ENCODE data around the gene PWWP2B.

The PWWP2B gene

DNA sequence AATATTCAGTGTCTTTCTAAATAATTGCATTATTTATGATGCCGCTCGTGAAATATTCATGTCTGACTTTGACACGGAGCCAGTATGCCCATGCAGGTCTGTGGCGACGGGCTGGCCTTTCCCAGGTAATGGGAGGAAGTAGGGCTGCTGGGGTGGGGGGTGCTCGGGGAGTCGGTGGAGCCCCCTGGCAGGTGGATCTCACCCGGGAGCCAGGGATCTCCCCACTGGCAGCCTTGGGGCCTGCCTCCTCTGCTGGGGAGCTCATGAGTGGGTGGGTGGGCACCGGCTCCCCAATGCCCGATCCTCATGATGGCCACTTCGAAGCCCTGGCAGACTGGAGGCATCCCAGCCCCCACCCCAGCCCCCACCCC lies 52.8 kb downstream of the PWWP2B start:
- no peak for DNase-seq

GRCh38 chr10:132450466-132450824 lies 53.4 kb downstream of the PWWP2B start:
- no peak for DNase-seq

DNA sequence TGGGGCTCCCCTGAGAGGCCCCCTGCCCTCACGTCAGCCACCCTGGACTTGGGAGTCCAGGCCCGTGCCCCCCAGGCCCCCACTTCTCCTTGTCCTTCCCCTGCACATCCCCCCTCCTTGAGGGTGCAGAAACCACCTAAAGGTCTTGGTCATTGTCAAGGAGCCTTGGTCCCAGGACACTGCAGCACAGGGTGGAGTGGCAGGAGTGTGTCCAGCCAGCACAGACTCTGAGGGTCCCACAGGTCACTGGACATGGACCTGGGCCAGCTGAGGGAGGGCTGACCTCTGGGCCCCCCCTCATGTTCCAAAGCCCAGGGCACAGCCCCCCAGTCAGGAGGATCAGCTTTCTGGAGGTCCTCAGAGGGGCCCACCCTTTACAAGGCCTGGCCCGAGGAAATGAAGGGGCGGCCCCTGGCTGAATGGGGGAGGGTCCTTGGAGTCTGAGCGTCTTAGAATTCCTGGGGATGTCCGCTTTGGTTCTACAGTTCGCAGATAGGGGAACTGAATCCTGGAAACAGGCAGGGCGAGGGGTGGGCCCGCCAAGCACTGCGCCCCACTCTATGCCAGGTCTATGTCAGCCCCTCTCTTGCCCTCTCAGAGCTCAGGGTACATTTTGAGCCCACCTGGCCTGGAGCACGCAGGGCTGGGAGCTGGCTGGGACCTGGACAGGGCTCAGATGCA lies 54.0 kb downstream of the PWWP2B start:
- DNase-seq, result no peak

- DNase-seq, result no peak
Measured at GRCh38 chr10:132451506-132452215, 54.7 kb downstream of the PWWP2B start.

- DNase-seq, result no peak
Measured at GRCh38 chr10:132452216-132452650, 55.2 kb downstream of the PWWP2B start.

- peak; percentile 87 to 94 for DNase-seq
Measured at GRCh38 chr10:132452651-132453469, 55.9 kb downstream of the PWWP2B start.

GRCh38 chr10:132453470-132453861 lies 56.5 kb downstream of the PWWP2B start:
- DNase-seq, result no peak

DNA sequence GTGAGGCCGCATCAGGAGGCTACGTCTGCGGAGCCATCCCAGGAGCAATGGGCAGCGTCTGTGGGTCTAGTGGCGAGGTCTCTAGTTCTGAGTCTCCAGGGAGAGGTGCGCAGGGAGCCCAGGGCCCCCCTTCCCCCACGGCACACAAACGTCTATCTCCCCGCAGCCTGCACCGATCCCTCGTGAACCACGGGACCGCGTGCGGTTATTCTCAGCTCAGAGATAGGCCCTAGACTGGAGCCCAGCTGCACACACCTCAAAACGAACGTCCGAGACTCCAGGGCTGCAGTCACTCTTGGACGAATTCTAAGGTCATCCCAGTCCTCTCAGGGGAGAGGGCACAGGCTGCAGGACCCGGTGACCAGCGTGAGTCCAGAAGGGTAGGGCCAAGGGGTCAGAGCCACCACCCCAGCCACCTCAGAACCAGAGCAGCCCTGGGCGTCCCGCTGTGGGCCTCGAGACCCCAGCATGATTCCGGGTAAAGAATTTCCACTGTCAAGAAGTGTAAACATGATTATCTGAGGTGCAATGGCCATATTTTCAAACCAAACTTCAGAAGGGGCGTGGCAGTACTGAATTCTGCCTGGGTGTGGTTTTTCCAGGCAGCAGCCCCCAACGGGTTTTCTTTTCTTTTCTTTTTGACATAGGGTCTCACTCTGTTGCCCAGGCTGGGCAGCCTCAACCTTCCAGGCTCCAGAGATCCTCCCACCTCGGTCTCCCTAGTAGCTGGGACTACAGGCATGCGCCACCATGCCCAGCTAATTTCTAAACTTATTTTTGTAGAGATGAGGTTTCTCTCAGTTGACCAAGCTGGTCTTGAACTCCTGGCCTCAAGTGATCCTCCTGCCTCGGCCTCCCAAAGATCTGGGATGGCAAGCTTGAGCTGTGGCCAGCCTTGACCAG lies 57.5 kb downstream of the PWWP2B start:
- DNase-seq, result no peak

DNA sequence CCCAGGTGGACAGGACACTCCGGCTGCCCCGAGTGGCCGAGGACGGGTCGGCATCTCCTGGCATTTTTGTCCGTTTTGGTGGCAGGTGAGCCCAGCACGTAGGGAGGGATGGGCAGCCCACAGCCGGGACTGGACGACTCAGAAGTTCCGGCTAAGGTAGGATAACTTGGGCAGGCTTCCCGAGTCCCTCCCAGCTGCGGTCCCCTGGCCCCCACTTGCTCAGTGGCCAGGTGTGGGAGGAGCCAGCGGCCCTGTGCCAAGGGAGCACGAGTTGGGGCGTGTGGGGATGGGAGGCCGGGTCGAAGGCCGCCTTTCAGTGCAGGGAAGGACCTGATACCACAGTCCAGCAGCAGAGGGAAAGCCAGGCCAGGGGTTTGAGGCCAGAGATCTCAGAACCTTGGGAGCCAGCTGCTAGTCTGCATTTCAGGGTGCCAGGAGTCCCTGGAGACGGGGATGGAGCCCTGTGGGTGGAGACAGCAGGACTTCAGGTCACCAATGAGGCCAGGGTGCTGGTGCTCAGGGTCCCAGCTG lies 58.5 kb downstream of the PWWP2B start:
- no peak for DNase-seq

GRCh38 chr10:132455986-132456847 lies 59.2 kb downstream of the PWWP2B start:
- no peak for DNase-seq

GRCh38 chr10:132456881-132457280 lies 59.9 kb downstream of the PWWP2B start:
- DNase-seq, result no peak

- DNase-seq, result no peak
Measured at GRCh38 chr10:132457328-132458070, 60.5 kb downstream of the PWWP2B start.

- no peak for DNase-seq
Measured at GRCh38 chr10:132458071-132458585, 61.1 kb downstream of the PWWP2B start.

DNA sequence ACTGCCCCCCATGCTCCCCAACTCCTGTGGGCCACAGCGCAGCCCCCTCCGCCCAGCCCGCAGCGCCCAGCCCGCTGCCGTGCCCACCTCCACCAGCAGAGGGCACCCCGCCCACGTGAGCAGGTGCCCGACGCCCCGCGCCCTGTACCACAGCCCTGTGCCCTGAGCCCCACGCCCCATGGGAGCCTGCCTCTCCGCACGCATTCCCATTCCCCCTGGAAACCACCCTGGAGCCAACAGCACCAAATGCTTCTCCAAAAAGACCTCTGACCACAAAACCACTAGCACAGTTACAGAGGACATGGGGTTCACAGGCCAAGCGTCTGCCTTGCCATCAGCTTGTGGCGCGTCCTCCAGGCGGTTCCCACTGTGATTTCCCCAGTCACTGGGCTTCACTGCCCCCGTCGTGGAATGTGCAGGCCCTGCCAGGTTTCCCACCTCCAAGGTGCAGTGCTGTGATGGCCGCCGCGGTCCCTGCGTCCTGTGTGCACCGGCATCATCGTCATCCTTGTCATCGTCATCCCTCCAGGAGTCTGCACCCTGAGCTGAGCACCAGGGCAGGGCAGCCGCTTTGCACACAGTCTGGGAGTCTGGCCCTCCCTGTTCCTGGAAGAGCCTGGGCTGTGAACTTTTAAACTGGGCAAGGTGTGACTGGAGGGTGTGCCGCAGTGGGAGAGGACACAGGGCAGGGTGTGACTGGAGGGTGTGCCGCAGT lies 61.7 kb downstream of the PWWP2B start:
- peak; percentile 67 to 77 for DNase-seq

- no peak for DNase-seq
Measured at GRCh38 chr10:132459301-132460003, 62.5 kb downstream of the PWWP2B start.

DNA sequence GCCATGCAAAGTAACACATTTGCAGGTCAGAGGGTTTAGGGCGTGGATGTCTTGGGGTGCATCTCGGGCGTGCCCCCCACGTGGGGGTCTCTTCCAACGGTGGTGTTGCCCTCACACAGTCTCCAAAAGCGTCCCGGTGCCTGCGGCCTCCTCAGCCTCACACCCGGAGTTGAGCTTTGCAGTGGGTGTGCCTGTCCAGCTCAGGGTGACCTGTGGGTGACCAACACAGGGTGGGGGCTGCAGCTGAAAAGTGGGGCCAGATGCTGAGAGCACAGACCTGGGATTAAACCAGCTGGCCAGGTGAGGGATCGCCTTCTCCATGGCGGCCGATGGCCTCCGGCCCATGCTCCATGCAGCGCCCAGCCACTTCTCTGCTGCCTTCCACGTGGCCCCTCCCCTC lies 63.1 kb downstream of the PWWP2B start:
- no peak for DNase-seq

- DNase-seq, result no peak
Measured at GRCh38 chr10:132460691-132461090, 63.7 kb downstream of the PWWP2B start.

DNA sequence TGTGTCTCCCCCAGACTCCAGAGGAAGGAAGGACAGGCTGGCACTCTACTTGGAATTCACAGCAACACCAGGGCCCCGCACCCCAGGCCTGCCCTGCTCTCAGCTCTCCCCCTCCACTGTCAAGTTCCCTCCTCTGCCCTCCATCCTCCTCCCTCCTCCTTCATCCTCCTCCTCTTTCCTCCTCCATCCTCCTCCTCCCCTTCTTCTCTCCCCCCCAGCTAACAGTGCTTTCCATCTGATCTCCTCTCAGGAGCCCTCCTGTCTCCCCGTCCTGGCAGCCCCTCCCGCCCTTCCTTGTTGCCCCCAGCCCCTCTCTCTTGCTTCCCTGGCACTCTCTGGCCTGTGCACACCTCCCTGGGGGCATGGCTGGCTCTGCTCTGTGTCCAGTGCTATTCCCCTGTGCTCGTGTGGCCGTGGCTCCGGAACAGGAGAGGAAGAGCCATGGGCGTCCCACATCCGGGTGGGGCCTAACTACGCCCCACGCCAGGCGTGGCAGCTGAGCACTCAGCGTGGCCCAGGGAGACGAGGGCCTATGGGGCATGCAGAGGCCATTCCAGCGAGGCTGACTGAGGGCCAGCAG lies 64.2 kb downstream of the PWWP2B start:
- DNase-seq, result no peak

Measured in stimulated activated CD4-positive, alpha-beta T cell treated with anti-CD3 and anti-CD28 coated beads, Interleukin-2, amount 100 ng/mL, for 48 hours (primary cell).